Measurements from ENCODE around the gene DDIT3.
A peak's percentile ranks its signal among the peaks of the same experiment; 100 is the strongest.
"Not testable (repeated sequence)": the region's sequence is repeated elsewhere in the genome, so short reads cannot be mapped to it uniquely, and the experiment has no call there.

DDIT3 gene

GRCh38 chr12:57524814-57525614 lies 4.7 kb upstream of the DDIT3 start:
- no peak for DNase-seq

DNA sequence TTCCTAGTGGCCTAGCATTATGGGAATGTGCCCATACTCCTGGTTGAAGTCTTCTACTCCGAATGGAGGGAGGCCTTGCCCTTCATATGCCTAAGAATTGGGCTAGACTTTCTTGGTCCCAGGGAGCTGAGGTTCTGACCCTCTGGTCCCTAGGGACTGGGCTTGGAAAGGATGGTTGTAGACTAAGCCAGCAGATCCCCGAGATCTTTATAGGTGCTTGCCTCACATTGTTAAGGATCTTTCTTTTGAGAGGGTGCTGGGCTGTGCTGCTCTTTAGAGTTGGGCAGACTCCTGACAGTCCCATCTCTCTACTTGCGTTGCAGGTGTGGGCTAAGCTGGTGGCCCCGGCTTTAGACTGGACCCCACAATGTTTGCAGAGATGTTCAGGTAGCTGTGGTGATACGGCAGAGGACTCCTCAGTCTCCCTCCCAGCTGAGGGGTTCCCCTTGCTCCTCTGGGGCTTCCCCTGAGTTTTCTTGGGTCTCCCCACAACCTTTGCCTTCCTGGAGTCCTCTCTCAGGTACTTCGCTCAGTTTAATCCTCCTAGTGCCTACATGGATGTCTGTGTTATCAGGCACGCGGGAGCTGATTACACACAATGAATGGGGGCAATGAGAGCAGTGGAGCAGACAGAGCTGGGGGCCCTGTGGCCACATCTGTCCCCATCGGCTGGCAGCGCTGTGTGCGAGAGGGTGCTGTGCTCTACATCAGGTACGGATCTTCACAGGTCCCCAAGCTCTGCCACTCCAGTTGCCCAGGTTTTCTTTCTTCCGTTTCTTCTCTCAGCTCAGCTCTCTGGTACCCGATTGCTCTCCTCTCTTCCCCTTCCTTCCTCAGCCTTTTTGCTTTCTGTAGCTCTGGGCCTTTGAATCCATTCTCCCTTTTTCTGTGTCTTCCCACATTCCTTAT lies 3.6 kb upstream of the DDIT3 start:
- no peak for DNase-seq

DNA sequence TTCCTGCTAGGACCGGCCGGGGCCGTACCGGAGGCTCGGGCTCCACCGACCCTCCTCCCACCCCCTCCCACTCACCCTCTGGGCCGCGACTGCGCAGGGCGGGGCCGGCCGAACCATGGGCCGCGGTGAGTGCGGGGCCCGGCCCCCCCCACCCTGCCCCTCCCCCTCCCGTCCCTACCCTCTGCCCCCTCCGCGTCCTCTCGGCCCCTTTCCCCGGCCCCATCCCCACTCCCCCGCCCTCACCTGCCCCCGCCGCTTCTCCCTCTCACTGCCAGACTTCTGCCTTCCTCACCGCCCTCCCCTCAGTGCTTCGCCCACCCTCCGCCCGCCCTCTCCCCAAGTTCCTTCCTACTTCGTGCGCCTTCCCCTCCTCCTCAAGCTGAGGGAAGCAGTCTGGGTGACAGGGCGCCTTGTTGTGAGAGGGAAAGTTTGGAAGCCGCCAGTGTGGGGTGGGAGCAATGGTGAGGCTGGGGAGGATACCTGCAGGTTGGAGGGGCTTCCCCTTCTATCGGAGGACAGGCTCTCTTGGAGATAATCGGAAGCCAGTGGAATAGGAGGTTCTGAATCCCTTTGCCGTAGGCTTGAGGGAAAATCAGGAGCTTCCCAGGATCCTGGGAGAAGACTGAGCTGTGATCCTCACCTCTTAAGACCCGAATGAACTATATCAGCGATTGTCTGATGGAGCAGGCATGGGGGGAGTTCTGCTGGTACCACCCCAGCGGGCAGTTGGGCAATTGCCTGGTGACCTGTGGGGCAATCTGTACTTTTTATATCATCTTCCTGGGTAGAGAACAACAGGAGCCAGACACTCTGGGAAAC lies 2.8 kb upstream of the DDIT3 start:
- DNase-seq: no peak

DNA sequence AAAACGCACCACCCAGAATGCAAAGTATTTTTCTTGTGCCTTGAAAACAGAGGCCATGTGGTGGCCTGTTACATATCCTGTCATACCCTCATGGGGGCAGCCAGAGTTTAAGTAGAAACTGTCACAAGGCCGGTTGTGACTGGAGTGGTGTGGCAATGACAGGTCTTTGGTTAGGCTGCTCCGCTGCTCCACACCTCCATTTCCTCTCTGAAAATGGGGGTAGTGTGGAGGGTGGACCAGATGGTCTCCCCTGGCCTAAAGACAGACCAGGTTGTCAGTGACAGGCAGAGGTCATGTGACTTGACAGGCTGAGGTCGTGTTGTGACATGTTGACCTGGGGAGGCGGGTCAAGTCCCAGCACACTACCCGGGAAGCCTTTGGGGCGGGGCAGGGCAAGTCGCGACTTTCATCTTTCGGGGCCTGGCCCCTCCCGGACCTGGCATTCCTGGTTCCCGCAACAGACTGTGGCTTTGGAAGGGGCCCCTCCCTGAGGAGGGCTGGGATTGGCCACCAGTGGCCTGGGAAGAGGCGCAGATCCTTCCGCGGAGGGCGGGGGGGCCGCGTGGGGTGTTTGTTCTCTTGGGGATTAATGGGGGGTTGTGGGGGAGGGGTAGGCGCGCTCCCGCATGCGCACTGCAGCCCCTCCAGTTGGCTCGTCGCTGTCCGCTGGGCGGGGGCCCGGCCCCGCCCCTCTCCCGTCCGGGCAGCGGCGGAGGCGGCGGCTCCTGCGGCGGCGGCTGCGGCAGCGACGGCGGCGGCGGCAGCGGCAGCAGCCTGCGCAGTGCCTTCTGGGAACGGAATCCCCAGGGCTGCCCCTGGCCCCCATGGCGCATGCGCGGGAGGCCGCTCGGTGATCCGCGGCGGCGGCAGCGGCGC lies 1.9 kb upstream of the DDIT3 start, which contains the start of gene MBD6:
Gene MBD6, plus strand, starts transcription at position 814 of the 876 bp plus-strand sequence. CDS start 1,480 bp downstream, outside the sequence.
- peak; percentile 28 for DNase-seq

DNA sequence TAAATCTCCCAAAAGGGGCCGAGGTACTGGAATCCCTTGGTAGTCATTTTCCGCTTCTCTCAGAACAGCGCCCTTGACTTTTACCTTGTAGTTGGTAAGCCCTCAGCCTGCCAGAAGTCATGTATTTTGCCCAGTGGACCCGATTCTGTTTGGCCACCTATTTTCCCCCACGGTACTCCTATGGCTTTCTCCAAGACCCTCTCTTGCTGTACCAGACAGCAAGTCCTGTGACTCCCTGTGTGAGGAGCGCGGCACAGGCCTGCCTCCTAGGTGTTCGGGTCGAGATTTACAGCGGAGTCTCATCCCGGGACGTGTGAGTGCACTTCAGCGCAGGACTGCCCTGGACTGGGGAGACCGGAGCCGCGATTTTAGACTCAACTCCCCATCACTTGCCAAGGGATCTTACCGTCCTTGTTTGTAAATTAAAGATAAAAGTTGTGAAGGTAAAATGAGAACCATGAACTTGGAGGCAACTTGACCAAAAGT lies 1.3 kb upstream of the DDIT3 start:
- no peak for DNase-seq

GRCh38 chr12:57519796-57520052 lies 590 bp downstream of the DDIT3 start:
- DNase-seq: no peak

GRCh38 chr12:57518920-57519795 lies 1.2 kb downstream of the DDIT3 start:
- DNase-seq: no peak

DNA sequence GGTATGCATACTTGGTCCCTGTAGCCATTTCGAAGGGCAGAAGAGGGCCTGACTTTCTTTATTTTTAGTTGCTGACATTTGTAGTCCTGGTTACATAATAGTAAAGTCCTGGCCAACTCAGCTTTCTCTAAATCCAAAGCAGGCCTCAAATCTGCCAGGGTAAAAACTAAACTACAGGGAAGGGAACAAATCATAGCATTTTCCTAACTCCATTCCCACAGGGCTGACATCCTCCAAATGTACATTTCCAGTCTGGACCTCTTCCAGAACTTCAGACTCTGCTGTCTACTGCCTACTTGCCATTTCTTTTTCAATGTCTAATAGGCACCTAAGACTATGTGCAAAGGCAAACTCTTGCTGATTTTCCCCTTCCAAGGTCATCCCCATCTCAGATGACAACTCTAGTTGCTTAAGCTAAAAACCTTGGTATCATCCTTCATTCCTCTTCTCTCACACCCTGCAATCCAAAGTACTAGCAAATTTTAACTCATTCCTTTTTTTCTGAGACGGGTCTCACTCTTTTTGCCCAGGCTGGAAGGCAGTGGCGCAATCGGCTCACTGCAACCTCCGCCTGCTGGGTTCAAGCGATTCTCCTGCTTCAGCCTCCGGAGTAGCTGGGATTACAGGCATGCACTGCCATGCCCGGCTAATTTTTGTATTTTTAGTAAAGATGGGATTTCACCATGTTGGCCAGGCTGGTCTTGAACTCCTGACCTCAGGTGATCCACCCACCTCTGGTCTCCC lies 2.0 kb downstream of the DDIT3 start:
- no peak for DNase-seq

DNA sequence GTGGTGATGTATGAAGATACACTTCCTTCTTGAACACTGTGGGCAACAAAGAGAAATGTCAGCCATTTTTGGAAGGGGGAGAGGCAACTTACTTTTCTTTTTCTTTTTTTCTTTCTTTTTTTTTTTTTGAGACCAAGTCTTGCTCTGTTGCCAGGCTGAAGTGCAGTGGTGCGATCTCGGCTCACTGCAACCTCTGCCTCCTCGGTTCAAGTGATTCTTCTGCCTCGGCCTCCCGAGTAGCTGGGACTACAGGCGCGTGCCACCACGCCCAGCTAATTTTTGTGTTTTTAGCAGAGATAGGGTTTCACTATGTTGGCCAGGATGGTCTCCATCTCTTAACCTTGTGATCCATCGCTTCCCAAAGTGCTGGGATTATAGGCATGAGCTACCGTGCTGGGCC lies 2.6 kb downstream of the DDIT3 start:
- DNase-seq: not testable (repeated sequence)

DNA sequence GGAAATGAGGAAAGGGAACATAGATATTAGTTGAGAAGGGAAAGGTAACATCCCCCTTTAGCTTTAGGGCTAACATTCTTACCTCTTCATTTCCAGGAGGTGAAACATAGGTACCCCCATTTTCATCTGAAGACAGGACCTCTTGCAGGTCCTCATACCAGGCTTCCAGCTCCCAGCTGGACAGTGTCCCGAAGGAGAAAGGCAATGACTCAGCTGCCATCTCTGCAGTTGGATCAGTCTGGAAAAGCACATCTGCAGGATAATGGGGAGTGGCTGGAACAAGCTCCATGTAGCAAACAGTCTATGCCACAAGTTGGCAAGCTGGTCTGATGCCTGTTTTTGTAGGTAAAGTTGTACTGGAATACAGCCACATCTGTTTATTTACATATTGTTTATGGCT lies 3.1 kb downstream of the DDIT3 start:
- DNase-seq: no peak

GRCh38 chr12:57516617-57517153 lies 3.6 kb downstream of the DDIT3 start:
- DNase-seq: no peak

- no peak for DNase-seq
Observed at GRCh38 chr12:57515934-57516541, 4.3 kb downstream of the DDIT3 start.

- DNase-seq: no peak
Observed at GRCh38 chr12:57515408-57515933, 4.8 kb downstream of the DDIT3 start.

DNA sequence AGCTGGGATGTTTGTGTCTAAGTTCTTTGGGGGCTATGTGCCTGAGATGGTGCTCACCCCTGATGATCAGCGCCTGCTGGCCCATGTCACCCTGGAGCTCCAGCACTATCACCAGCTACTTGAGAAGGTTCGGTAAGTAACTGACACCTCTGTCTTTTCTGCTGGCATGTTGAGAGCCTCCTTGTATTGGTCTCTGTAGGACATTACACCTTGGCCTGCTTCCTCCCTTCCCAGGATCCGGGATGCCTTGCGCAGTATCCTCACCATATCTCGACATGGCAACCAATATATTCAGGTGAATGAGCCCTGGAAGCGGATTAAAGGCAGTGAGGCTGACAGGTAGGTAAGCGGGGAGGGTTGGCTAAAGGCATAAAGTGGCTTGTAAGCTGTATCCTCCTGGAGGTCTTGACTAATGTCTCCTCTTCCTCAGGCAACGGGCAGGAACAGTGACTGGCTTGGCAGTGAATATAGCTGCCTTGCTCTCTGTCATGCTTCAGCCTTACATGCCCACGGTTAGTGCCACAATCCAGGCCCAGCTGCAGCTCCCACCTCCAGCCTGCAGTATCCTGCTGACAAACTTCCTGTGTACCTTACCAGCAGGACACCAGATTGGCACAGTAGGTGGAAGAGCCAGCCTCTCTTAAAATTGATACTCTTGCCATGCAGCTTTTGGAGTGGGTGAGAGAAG lies 5.5 kb downstream of the DDIT3 start:
- DNase-seq: peak; percentile 57

DNA sequence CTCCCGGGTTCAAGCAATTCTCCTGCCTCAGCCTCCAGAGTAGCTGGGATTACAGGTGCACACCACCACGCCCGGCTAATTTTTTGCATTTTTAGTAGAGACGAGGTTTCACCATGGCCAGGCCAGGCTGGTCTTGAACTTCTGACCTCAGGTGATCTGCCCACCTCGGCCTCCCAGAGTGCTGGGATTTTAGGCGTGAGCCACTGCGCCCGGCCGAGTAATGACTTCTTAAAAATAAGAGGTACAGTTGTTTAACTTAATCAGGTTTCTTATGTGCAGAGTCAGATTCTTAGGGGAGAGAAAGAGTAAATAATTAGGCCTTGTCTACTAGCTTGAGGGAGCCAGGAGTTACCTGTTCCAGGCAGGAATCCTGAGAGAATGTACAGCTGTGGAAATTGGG lies 6.1 kb downstream of the DDIT3 start:
- not testable (repeated sequence) for DNase-seq

DNA sequence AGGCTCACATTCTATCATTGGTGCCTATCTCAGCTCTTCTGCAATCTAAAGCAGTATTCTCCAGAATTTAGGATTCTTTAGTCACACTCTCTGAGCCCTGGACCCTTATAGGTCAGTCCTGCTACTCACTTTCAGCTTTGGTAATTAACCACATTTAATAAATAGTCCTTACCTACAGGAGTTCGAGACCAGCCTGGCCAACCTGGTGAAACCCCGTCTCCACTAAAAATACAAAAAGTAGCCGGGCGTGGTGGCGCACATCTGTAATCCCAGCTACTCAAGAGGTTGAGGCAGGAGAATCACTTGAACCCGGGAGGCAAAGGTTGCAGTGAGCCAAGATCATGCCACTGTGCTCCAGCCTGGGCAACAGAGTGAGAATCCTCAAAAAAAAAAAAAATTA lies 6.6 kb downstream of the DDIT3 start:
- DNase-seq: not testable (repeated sequence)

GRCh38 chr12:57513266-57513665 lies 7.0 kb downstream of the DDIT3 start:
- no peak for DNase-seq

DNA sequence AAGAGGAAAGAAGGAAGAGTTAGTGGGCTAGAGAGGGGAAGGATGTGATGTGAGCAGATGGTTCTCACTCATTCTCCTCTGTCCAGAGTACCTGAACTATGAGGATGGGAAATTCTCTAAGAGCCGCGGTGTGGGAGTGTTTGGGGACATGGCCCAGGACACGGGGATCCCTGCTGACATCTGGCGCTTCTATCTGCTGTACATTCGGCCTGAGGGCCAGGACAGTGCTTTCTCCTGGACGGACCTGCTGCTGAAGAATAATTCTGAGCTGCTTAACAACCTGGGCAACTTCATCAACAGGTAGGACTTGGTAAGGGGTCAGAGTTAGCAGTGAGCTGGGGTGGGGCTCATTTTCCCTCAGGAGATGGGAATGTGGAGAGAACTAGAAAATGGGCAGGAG lies 7.6 kb downstream of the DDIT3 start:
- no peak for DNase-seq
